ENCODE results near the gene STXBP4.

DNA sequence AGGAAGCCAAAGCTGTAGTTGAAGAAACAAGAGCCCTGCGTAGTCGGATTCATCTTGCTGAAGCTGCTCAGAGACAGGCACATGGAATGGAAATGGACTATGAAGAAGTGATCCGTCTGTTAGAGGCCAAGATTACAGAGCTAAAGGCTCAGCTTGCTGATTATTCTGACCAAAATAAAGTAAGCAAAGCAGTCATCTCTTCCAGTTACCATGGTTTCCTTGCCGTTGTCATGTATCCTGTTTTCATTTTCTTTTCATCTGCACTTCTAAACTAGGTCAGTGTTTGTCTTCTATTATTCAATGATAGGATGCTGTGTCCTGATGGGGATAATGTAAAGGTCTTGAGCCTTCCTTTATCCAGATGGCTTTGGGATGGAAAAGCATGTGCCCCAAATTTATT, 104.3 kb downstream of the STXBP4 start:
- TF ChIP-seq, protein P1, sequence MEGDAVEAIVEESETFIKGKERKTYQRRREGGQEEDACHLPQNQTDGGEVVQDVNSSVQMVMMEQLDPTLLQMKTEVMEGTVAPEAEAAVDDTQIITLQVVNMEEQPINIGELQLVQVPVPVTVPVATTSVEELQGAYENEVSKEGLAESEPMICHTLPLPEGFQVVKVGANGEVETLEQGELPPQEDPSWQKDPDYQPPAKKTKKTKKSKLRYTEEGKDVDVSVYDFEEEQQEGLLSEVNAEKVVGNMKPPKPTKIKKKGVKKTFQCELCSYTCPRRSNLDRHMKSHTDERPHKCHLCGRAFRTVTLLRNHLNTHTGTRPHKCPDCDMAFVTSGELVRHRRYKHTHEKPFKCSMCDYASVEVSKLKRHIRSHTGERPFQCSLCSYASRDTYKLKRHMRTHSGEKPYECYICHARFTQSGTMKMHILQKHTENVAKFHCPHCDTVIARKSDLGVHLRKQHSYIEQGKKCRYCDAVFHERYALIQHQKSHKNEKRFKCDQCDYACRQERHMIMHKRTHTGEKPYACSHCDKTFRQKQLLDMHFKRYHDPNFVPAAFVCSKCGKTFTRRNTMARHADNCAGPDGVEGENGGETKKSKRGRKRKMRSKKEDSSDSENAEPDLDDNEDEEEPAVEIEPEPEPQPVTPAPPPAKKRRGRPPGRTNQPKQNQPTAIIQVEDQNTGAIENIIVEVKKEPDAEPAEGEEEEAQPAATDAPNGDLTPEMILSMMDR (IDR thresholded peaks at IDR 0.05): no peak
- TF ChIP-seq ZFX (IDR thresholded peaks at IDR 0.05; ENCODE audit: borderline replicate concordance): no peak
